HG02884 (cell line): ENCODE data around the gene SMYD3.

Experiments
- ATAC-seq: cut with Tn5 transposase; IDR thresholded peaks from one replicate; pipeline ENCODE4 v1.9.1; 2021; ENCODE audit warnings: mild to moderate bottlenecking, moderate library complexity; ENCODE audit not compliant: unreplicated experiment

Gene SMYD3

GRCh38 chr1:246471688-246472087 is 35.4 kb downstream of the SMYD3 start:
- no peak for ATAC-seq

GRCh38 chr1:246470585-246470984 is 36.5 kb downstream of the SMYD3 start:
- ATAC-seq: no peak

GRCh38 chr1:246462986-246463385 is 44.1 kb downstream of the SMYD3 start:
- no peak for ATAC-seq

- ATAC-seq: no peak
Measured at GRCh38 chr1:246460406-246460805, 46.7 kb downstream of the SMYD3 start.

GRCh38 chr1:246459221-246459620 is 47.9 kb downstream of the SMYD3 start:
- ATAC-seq: no peak

GRCh38 chr1:246455476-246455875 is 51.6 kb downstream of the SMYD3 start:
- ATAC-seq: no peak

- ATAC-seq: no peak
Measured at GRCh38 chr1:246454655-246455054, 52.4 kb downstream of the SMYD3 start.

- no peak for ATAC-seq
Measured at GRCh38 chr1:246450611-246451251, 56.3 kb downstream of the SMYD3 start.

- no peak for ATAC-seq
Measured at GRCh38 chr1:246448373-246448772, 58.7 kb downstream of the SMYD3 start.

- ATAC-seq: no peak
Measured at GRCh38 chr1:246447501-246447900, 59.6 kb downstream of the SMYD3 start.

- no peak for ATAC-seq
Measured at GRCh38 chr1:246445503-246445902, 61.6 kb downstream of the SMYD3 start.

- no peak for ATAC-seq
Measured at GRCh38 chr1:246444617-246445016, 62.5 kb downstream of the SMYD3 start.

GRCh38 chr1:246437961-246438360 is 69.1 kb downstream of the SMYD3 start:
- no peak for ATAC-seq

- ATAC-seq: no peak
Measured at GRCh38 chr1:246435421-246436041, 71.5 kb downstream of the SMYD3 start.

- no peak for ATAC-seq
Measured at GRCh38 chr1:246434335-246434734, 72.7 kb downstream of the SMYD3 start.

GRCh38 chr1:246428542-246429308 is 78.4 kb downstream of the SMYD3 start:
- no peak for ATAC-seq

- no peak for ATAC-seq
Measured at GRCh38 chr1:246427611-246428010, 79.5 kb downstream of the SMYD3 start.

- ATAC-seq: no peak
Measured at GRCh38 chr1:246425895-246426294, 81.2 kb downstream of the SMYD3 start.

GRCh38 chr1:246425139-246425794 is 81.8 kb downstream of the SMYD3 start:
- ATAC-seq: no peak

GRCh38 chr1:246420300-246420699 is 86.8 kb downstream of the SMYD3 start:
- ATAC-seq: no peak

GRCh38 chr1:246418565-246419312 is 88.3 kb downstream of the SMYD3 start:
- no peak for ATAC-seq
